Stimulated activated CD8-positive, alpha-beta memory T cell treated with anti-CD3 and anti-CD28 coated beads, Interleukin-15, amount 100 ng/mL, for 48 hours (primary cell): ENCODE measurements around the gene SNX25.

ENCODE experiments used
- DNase-seq, 2 donors: peaks; one replicate each; pipeline ENCODE4 v3.0.0-alpha.2; 2020; ENCODE audit warnings: low read depth in 2 of 2

The SNX25 gene

DNA sequence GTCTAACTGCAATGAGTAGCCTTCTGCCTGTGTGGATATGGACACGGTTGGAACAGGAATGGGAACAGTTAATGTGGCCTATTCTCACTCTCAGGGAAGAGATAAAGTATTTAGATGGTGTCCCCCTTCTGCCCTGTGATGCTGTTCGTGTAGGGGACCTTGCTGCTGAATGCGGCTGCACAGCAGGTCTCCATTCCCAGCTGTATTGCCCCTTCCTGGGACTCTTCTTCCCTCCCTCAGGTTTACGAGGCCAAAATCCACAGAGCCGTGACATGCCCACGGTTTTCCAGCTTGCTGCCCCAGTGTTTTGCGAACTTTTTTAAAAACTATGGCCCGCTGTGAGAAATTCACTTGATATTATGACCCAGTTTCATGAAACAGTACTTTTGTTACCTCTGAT is 50.3 kb downstream of the SNX25 start:
- no peak for DNase-seq

DNA sequence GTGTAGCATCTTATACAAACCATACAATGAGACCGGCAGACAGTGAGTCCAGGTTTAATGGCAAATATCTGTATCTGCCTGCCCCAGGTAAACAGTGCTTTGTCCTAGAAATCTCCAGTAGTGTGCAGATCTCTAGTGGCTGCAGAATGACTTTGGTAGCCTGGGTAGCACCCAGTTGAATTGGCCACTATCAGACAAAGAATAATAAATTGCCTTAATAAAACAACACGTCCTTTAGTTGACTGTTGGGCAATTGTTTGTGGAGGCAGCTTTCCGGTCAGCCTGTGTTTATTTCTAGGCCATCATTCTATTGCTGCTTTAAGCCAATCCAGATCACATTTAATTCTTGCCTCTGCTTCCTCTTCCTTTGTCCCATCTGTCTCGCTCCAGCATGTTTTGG is 52.5 kb downstream of the SNX25 start:
- no peak for DNase-seq

DNA sequence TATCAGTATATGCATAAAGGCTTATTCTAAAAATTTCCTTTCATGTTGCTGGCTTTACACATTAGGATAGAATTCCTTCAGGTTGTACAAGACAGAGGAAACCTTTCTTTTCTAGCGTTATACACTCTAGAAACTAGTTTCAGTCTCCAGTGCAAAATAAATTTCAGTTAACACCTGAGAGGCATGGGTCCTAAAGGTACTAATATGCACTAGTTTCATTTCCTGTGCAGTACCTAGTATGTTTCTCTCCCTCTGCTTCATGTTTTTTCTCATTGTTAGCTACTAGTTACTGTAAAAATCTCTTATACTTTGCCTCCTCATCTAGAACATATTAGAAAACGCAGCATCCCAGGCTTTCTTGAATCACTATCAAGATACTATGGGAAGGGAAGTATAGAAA is 54.0 kb downstream of the SNX25 start:
- no peak for DNase-seq

DNA sequence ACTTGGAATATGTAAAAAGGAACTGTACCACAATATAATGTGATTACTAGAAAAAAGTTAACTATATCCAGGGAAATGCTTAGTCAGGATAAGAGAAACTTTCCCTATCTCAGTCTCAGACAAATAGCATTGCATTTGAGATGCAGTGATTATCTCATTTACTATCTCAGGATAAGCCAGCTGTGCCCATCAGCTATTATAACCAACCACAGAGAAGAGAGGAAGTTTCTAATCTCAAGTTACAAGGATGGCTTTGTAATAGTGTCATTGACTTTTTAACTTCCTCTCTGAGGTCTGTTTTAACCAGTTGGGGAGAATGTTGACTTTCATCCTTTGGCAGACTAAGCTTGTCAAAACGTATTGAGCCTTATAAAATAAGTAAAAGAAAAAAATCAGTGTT is 56.5 kb downstream of the SNX25 start:
- DNase-seq = no peak

DNA sequence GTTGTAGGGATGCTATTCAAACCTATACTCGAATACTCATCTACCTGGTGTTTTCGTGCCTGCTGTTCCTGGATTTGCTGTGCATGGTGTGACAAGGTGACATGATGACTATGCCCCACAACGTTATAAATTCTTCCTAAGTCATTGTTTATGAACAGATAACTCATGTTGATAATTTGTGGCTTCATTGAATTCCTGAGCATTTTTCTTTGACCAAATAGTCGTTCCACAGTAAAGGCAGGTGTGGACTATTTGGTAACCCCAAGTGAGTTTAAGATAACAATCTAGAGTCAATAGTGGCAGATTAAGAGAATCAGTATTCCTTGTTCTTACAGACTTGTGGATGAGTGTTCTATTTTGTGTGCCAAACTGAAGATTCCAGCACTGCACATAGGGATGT is 59.9 kb downstream of the SNX25 start:
- DNase-seq = no peak

DNA sequence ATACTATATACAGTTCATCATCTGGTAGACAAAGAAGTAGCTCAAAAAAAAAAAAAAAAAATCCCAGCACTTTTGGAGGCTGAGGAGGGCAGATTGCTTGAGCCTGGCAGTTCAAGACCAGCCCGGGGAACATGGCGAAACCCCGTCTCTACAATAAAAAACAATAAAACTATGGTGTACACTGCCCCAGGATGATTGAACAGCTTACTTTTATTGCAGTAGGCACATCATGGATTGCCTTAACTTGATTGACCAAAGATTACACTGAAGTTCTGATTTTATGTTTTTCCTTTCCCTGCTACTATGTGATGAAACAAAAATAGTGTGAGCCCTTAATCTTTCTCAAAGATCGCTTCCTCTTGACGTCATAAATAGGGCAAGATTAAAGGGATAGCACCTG is 60.6 kb downstream of the SNX25 start:
- DNase-seq = no peak

DNA sequence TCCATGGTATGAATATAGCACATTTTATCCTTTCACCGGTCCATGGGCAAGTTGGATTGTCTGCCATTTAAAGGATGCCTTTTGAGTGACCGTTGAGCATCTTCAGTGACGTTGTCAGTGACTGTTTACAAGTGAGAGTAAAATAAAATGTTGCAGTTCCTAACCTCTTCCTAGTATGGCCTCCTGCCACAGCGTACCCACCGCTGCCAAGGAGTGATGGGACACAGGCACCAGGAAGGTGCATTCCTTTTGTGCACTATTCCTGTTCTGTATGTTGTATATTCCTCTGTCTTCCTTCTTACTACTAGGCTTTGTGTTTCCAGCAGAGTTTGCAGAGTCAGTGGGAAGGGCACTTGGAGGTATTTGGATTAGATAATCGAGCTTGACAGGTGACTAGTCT is 61.5 kb downstream of the SNX25 start:
- DNase-seq = no peak

DNA sequence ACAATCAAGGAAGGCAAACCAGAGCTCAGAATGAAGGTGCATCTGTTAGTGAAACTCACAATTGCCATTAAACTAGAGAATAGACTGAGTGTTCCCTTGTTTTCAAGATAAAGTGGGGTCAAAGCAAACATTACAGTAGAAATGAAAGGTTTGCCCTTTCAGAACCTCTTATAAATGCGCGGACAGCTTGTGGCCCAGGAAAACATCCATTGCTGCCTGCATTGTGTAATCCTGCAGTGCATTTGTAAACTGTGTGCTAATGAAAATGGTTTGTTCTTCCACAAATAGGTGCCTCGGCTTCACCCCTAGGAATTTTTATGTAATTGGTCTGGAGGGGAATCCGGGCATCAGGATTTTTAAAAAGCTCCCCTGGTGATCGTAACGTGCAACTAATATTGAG is 62.8 kb downstream of the SNX25 start:
- no peak for DNase-seq

DNA sequence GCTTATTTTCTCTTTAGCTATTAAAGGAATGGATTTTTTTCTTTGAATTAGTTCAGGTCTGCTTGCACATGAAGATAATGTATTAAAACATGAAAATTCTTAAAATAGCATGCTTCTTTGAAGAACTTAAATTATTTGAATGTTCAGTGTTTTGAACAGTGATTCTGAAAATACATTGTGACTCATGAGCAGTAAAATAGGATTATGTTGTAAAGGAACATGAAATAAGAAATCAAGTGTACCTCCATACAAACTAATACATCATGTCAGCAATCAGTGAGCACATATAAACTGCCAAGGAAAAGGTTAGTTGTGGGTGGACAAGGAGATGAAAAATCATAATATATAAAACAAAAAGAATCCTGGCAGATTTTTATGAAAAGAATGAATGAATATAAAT is 66.1 kb downstream of the SNX25 start:
- no peak for DNase-seq

DNA sequence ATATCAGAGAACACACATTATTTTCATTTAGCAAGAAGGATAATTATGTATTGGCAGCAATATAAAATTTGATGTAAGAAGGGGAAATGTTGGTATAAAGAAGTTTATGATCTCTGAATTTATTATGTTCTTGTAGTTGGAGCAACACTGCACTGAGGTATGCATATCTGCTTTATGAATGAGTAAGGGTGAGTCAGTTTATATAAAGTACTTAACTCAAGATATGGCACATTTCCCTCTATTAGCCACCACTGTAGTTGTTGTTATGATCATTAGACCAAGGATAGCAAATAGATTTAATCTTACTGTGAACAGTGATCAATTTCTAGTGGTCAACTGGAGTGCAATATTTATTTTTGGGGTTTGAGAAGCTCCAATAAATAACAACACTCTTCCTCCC is 66.6 kb downstream of the SNX25 start:
- DNase-seq = no peak

DNA sequence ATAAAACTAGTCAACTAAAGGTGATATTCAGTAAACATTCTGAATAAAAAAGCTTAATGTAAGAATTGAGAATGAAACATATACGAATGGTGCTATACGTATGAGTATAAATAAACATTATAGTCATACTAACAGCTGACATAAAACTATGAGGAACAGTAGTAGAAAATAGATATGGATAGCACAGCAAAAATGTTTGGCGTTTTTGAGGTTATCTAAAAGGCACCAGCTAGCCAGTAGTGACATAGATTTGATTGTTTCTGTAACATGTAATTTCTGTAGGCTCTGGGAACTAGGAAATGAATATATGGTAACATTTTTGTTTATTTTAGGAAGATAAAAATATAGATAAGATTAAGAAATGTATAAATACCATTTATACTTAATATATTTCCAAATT is 69.3 kb downstream of the SNX25 start:
- DNase-seq = no peak

DNA sequence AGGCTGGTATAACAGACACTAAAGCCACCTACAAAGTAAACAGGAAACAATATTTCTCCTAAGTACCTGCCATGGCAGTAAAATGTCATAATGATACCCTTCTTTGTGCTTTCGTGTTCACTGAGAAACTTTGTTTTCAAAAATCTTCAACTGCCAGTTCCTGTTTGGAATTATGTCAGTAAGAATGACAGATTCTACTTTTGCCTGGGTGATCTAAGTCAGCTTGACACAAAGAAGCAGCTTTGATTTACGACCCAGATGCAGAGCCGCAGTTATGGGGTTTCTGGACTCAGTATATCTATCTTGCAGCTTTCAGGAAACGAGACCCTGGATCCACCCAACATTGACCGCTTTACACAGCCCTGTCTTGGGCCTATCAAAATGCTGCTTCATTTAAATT is 71.2 kb downstream of the SNX25 start:
- DNase-seq = no peak

DNA sequence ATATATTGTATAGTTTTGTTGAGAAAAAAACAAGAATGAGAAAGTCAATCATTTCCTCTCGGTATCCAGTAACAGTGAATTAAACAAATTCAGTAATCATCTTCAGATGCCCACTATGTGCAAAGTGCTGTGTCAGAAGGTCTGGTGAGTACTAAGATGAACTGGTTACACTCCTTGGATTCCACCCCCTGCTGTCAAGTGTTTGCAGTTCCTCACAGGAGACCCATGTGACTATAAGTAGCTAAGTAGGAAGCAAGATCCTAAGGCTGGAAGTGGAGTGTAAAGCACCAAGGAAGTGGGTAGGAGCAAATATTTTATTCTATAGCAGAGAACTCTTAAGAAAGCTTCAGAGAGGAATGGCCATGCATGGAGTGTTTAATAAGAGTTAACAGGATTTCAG is 73.6 kb downstream of the SNX25 start:
- no peak for DNase-seq

DNA sequence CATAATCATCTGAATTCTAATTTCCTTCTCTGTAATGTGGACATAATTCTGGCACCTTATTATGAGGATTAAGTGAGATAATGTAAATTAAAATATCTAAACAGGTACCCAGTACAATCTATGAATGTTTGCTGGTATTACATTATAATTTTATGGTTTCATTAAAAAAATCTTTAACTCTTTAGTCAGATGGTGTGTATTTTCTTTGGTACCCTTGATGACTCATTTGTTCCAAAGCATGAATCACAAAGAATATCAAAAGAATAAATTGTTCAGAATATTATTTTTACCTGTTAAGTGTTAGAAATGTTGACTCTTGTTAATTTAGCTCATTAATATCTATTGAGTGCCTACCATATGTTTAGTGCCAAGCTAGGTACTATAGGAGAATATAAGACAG is 74.3 kb downstream of the SNX25 start:
- no peak for DNase-seq

DNA sequence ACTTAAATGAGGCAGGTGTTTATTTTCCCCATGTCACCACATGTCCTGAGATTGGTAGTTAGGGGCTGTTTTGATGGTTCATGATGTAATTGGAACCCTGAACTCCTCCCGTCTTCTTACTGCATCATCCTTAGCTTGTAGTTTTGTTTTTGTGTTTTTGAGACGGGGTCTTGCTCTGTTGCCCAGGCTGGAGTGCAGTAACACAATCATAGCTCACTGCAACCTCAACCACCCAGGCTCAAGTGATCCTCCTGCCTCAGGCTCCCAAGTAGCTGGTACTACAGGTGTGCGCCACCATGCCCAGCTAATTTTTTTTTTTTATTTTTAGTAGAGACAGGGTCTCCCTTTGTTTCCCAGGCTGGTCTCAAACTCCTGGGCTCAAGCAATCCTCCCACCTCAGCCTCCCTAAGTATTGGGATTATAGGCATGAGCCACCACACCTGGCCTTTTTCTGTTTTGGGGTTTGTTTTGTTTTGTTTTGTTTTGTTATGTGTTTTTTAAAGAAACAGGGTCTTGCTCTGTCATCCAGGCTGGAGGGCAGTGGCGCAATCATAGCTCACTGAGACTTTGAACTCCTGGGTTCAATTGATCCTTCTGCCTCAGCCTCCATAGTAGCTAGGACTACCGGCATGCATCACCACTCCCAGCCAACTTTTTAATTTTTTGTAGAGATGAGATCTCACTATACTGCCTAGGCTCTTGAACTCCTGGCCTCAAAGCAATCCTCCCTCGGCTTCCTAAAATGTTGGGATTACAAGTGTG is 76.4 kb downstream of the SNX25 start:
- no peak for DNase-seq

DNA sequence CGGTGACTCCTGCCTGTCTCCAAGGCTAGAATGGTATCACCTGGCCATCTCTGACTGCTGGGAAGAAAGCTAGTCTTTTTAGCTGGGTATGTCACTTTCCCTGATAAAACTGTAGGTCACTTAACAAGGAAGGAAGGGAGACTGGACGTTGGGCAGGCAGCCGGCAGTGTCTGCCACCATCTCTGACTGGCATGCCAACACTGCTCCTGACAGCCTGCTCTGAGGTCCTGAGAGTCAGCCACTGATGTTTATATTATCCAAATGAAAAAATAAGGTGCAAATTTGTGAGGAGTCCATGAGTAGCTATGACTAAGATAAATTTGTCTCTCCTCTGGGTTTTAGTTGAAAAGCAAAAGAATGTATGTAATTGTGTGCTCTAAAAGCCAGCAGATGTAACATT is 77.2 kb downstream of the SNX25 start:
- DNase-seq = no peak

DNA sequence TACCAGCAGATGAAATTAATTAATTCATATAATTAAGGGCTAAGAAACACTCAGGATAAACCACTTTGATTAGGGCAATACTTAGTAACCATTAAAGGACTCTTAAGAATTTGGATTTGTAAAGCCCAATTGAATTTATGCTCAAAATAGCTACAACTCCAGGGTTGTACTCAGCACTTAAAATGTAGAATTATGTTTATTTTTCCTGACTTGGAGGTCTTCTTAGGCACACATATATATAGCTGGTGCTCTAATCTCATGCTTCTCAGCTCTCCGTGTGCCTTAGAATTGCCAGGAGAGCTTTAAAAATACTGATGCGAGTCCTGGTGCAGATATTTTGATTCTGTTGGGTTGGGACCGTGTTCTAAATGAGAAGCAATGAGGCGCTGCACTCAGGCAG is 77.6 kb downstream of the SNX25 start:
- DNase-seq = no peak

DNA sequence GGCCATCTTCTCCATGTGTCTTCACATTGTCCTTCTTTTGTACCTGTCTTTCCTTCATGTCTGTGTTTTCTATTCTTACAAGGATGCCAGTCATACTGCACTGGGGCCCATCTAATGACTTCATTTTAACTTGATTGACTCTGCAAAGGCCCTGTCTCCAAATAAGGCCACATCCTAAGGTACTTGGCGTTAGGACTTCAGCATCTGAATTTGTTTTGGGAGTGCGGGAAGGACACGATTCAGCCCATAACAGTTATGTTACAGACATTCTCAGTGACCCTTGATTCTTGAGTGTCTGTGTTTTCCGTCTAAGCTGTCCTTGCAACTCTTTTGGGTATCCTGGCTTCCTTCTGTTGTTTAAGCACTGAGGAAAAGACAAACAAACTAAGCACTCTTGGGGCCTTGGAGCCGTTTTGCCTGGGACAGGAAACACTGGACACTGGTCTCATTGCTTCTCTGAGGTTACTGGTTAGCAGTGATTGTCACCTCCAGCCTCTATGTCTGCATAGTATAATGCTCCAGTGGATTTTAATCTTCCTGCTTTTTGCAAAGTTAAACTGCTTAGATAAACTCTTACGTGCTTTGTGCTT is 80.7 kb downstream of the SNX25 start:
- DNase-seq = no peak

DNA sequence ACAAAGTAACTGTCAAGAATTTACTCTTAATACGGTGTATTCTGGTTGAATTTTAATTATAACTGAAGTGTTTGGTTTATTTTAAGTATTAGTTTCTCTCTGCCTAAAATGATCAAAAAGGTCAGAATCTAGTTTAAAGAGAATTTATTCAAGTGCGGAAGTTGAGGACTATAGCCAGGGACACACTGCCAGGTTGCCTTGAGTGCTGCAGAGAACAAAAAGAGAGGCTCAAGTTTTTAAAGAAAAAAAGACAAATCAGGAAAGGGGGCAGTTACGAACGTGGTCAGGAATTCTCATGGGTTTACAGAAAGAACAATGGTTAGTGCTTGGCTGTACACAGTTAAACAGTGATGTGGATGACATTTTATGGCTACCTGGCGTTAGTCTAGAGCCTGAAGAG is 81.3 kb downstream of the SNX25 start:
- no peak for DNase-seq

DNA sequence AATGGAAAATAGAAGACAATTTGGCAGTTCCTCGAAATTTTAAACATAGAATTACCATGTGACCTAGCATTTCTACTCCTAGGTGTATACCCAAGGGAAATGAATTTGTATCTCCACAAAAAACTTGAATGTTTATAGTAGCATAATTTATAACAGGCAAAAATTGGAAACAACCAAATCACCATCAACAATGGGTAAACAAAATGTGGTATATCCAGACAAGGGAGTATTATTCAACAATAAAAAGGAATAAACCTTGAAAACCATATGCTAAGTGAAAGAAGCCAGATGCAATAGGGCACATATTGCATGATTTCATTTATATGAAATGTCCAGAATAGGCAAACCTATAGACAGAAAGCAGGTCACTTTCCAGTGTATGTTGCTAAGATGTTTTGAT is 83.8 kb downstream of the SNX25 start:
- DNase-seq = no peak

DNA sequence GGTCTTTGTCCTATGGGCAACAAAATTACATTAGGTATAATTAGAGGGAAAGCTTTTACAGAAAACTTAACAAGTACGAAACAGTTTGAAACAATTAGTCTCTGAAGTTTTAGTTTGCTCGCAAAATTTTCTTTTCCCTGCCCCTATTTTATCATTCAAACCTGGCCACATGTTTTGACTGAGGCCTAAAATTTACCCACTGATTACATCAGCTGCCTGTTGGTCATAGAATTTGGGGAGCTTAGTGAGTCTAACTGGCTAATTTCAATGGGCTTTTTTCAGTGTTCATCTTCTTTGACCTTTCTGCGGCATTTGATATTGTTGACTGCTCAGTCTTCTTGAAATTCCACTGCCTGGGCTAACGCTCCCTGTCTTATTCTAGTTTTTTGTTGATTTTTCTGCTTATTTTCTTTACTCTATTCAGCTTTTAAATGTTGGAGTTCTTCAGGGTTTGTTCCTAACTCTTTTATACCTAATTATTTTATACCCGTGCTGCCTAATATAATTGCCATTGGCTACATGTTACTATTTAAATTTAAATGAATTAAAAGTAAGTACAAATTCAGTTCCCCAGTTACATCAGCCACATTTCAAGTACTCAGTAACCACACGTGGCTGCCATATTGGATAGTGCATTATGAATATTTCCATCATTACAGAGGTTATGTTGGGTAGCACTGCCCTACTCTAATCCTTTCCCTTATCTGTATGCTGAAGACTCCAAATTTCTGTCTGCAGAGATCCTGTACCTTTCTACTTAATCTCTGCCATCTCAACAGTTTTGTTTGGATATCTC is 87.5 kb downstream of the SNX25 start:
- no peak for DNase-seq

DNA sequence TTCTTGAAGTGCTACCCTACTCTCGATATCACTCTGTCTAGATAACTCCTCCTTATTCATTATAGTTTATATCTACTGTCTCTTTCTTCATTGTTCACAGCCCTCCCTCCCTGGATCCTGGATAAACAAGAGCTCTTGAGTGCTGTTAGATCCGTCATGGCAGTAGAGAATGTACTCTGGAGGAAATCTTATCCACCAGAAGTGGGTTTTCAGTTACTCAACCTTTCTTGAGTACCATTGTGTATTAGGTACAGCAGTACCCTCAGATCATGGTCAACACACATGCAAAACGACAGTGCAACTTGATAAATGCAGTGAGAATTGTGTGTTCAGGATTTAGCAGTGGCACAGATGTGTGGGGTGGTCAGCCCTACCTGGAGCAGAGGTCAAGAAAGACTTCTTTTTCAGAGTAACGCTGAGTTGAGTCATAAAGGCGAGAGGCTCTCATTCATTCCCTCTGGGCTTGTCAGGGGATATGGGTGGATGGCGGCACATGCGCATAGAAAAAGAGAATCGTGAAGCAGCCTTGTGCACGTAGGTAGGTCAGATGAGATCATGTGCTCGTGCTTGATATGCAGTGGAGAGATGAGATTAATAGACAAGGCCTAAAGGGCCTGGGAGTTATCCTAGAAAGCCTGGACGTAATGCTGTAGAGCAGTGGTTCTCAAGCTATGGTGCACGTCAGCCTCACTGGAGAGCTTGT is 89.5 kb downstream of the SNX25 start:
- DNase-seq = no peak

DNA sequence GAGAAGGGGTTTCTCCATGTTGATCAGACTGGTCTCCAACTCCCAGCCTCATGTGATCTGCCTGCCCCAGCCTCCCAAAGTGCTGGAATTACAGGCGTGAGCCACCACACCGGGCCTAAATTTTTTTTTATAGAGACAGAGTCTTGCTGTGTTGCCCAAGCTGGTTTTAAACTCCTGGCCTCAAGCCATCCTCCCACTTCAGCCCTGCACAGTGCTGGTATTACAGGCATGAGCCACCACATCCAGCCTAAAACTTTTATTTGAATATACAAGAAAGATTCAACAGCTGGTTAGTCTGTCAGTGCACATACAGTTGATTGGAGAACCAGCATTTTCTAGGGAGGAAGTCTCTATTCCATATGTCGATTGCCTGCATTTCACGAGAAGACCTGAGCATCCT is 95.1 kb downstream of the SNX25 start:
- DNase-seq = no peak
